OCI-LY1 (cell line): ENCODE data around the gene TMEM51.

ENCODE experiments used
- H2AFZ ChIP-seq: fragments of 200-600 bp; sonication (generic), shearing (Covaris generic); 2 replicates; pipeline ENCODE4 v1.6.0; 2014; ENCODE audit warnings: antibody characterized with exemption, mild to moderate bottlenecking, low read length
- H3F3A ChIP-seq: fragments of 200-600 bp; sonication (generic), shearing (Covaris generic); 2 replicates; pipeline ENCODE4 v1.6.0; 2014; ENCODE audit warnings: mild to moderate bottlenecking, antibody characterized with exemption, low read length, moderate library complexity; ENCODE audit not compliant: insufficient read depth
- H3K27ac ChIP-seq: fragments of 200-600 bp; sonication (generic); 2 replicates; pipeline ENCODE4 v1.5.1; 2014; ENCODE audit warnings: low read length, mixed run types, mild to moderate bottlenecking, low read depth; ENCODE audit not compliant: poor library complexity, severe bottlenecking
- H3K27me3 ChIP-seq: fragments of 200-600 bp; sonication (generic); 2 replicates; pipeline ENCODE4 v1.6.0; 2014; ENCODE audit warnings: antibody characterized with exemption, mild to moderate bottlenecking, low read length, moderate library complexity; ENCODE audit not compliant: insufficient read depth
- H3K36me3 ChIP-seq: fragments of 200-600 bp; sonication (generic); 2 replicates; pipeline ENCODE4 v1.6.1; 2014; ENCODE audit warnings: mild to moderate bottlenecking, antibody characterized with exemption, low read length, moderate library complexity, mixed read lengths; ENCODE audit not compliant: insufficient read depth
- H3K4me1 ChIP-seq: fragments of 200-600 bp; sonication (generic); 2 replicates; pipeline ENCODE4 v1.5.1; 2014; ENCODE audit warnings: mild to moderate bottlenecking, low read length, moderate library complexity; ENCODE audit not compliant: insufficient read depth, severe bottlenecking
- H3K4me2 ChIP-seq: fragments of 200-600 bp; sonication (generic), shearing (Covaris generic); 2 replicates; pipeline ENCODE4 v1.6.1; 2014; ENCODE audit warnings: low read length
- H3K4me3 ChIP-seq: fragments of 200-600 bp; sonication (generic); 2 replicates; pipeline ENCODE4 v1.5.1; 2014; ENCODE audit warnings: low read length, low read depth, mild to moderate bottlenecking, mixed read lengths; ENCODE audit not compliant: poor library complexity, severe bottlenecking
- H3K79me2 ChIP-seq: fragments of 200-600 bp; shearing (Covaris generic); 2 replicates; pipeline ENCODE4 v1.6.1; 2016; ENCODE audit warnings: mixed run types, low read length, mixed read lengths; ENCODE audit not compliant: insufficient read depth
- H3K9ac ChIP-seq: fragments of 200-600 bp; sonication (generic), shearing (Covaris generic); 2 replicates; pipeline ENCODE4 v1.6.1; 2014; ENCODE audit warnings: mild to moderate bottlenecking, low read length, mixed read lengths
- H3K9me2 ChIP-seq: fragments of 200-600 bp; sonication (generic), shearing (Covaris generic); 2 replicates; pipeline ENCODE4 v1.6.1; 2014; ENCODE audit warnings: low read depth, mild to moderate bottlenecking, low read length, mixed read lengths
- H3K9me3 ChIP-seq: fragments of 200-600 bp; shearing (Covaris generic); 2 replicates; pipeline ENCODE4 v1.6.1; 2014; ENCODE audit warnings: low read length, mixed read lengths
- H4K20me1 ChIP-seq: fragments of 200-600 bp; sonication (generic), shearing (Covaris generic); 2 replicates; pipeline ENCODE4 v1.6.0; 2016; ENCODE audit warnings: mild to moderate bottlenecking, low read length; ENCODE audit not compliant: insufficient read depth
- CTCF ChIP-seq: fragments of 200-600 bp; sonication (generic), shearing (Covaris generic); IDR thresholded peaks from 2 replicates; pipeline ENCODE4 v1.5.1; 2017; ENCODE audit warnings: mild to moderate bottlenecking, antibody characterized with exemption, low read length, moderate library complexity, mixed read lengths
- EZH2 ChIP-seq: fragments of 200-600 bp; sonication (generic), shearing (Covaris generic); IDR thresholded peaks from 2 replicates; pipeline ENCODE4 v1.8.0; 2017; ENCODE audit warnings: borderline replicate concordance, mixed run types, mild to moderate bottlenecking, antibody characterized with exemption, low read length, moderate library complexity, mixed read lengths

The TMEM51 gene

GRCh38 chr1:15220825-15221431 lies 67.4 kb downstream of the TMEM51 start:
- Histone ChIP-seq H3K36me3 (no peaks in the 10 kb centered on the region), H4K20me1 (no peaks in the 10 kb centered on the region), H3K4me1 (no peaks in the 10 kb centered on the region), H3K4me3 (no peak overlapping the region), H3K9ac (no peak overlapping the region), H2AFZ (no peak overlapping the region), H3F3A (no peaks in the 10 kb centered on the region), H3K27ac (no peak overlapping the region), H3K4me2 (no peak overlapping the region), H3K79me2 (no peaks in the 10 kb centered on the region), H3K27me3 (peaks cover 9% of the 10 kb centered on the region; the same call in 1 of the 2 replicates), H3K9me3 (no peaks in the 10 kb centered on the region), H3K9me2 (no peaks in the 10 kb centered on the region)
- TF ChIP-seq CTCF (no peak), EZH2 (no peak)

GRCh38 chr1:15222653-15223303 lies 69.2 kb downstream of the TMEM51 start:
- Histone ChIP-seq H3K27me3 (peaks cover 9% of the 10 kb centered on the region; the same call in 1 of the 2 replicates), H3K9ac (no peak overlapping the region), H3K36me3 (no peaks in the 10 kb centered on the region), H3K4me3 (no peak overlapping the region), H3K27ac (no peak overlapping the region), H3K9me3 (no peaks in the 10 kb centered on the region), H3K4me1 (no peaks in the 10 kb centered on the region), H4K20me1 (no peaks in the 10 kb centered on the region), H2AFZ (no peak overlapping the region), H3K79me2 (no peaks in the 10 kb centered on the region), H3K4me2 (no peak overlapping the region), H3F3A (no peaks in the 10 kb centered on the region), H3K9me2 (no peaks in the 10 kb centered on the region)
- TF ChIP-seq CTCF = no peak
- no peak for TF ChIP-seq EZH2

GRCh38 chr1:15224259-15224869 lies 70.8 kb downstream of the TMEM51 start:
- Histone ChIP-seq H3K4me3 (no peak overlapping the region), H3K27ac (no peak overlapping the region), H2AFZ (no peak overlapping the region), H3K4me2 (no peak overlapping the region), H3K79me2 (no peaks in the 10 kb centered on the region), H3K9me2 (no peaks in the 10 kb centered on the region), H4K20me1 (no peaks in the 10 kb centered on the region), H3K9me3 (no peaks in the 10 kb centered on the region), H3K4me1 (no peaks in the 10 kb centered on the region), H3K9ac (no peak overlapping the region), H3K36me3 (no peaks in the 10 kb centered on the region), H3K27me3 (no peaks in the 10 kb centered on the region; the same call in 1 of the 2 replicates), H3F3A (no peaks in the 10 kb centered on the region)
- no peak for TF ChIP-seq EZH2
